WTC11 (cell line): Measurements from ENCODE around the gene UTF1.

Source experiments
- CREB1 ChIP-seq: sonication (generic); formaldehyde crosslinking; IDR thresholded peaks from 2 replicates; pipeline ENCODE4 v1.8.0; 2023; ENCODE audit warnings: mild to moderate bottlenecking, missing genetic modification reagents
- ELF4 ChIP-seq: sonication (generic); formaldehyde crosslinking; IDR thresholded peaks from 2 replicates; pipeline ENCODE4 v1.8.1; 2022; ENCODE audit warnings: low read depth, mild to moderate bottlenecking, moderate library complexity, missing genetic modification reagents
- NFYB ChIP-seq: sonication (generic); formaldehyde crosslinking; conservative IDR thresholded peaks from 2 replicates; pipeline ENCODE4 v1.8.0; 2022; ENCODE audit warnings: low read depth, missing genetic modification reagents
- TEAD4 ChIP-seq: sonication (generic); formaldehyde crosslinking; IDR thresholded peaks from 2 replicates; pipeline ENCODE4 v1.8.0; 2022; ENCODE audit warnings: mild to moderate bottlenecking, missing genetic modification reagents
- TF ChIP-seq, protein P1 (sequence below): fragments of 200-600 bp; IDR thresholded peaks from 2 replicates; pipeline ENCODE4 v1.8.0; 2022; ENCODE audit warnings: antibody characterized with exemption

- TF ChIP-seq, protein P1, sequence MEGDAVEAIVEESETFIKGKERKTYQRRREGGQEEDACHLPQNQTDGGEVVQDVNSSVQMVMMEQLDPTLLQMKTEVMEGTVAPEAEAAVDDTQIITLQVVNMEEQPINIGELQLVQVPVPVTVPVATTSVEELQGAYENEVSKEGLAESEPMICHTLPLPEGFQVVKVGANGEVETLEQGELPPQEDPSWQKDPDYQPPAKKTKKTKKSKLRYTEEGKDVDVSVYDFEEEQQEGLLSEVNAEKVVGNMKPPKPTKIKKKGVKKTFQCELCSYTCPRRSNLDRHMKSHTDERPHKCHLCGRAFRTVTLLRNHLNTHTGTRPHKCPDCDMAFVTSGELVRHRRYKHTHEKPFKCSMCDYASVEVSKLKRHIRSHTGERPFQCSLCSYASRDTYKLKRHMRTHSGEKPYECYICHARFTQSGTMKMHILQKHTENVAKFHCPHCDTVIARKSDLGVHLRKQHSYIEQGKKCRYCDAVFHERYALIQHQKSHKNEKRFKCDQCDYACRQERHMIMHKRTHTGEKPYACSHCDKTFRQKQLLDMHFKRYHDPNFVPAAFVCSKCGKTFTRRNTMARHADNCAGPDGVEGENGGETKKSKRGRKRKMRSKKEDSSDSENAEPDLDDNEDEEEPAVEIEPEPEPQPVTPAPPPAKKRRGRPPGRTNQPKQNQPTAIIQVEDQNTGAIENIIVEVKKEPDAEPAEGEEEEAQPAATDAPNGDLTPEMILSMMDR: no peak
- TF ChIP-seq TEAD4 (CRISPR knock-in tag): no peak
- no peak for TF ChIP-seq ELF4 (CRISPR knock-in tag)
- no peak for TF ChIP-seq NFYB (CRISPR knock-in tag)
- TF ChIP-seq CREB1 (CRISPR knock-in tag): no peak
These were observed 13.6 kb downstream of the UTF1 start for GRCh38 chr10:133243593-133243992.
